PC-3 (cell line): ENCODE data around the gene CENPT. TPM values are rescaled to one million over a fixed set of nuclear protein-coding genes. Genes with fewer than 3 reads are reported as not detected.

Experiments
- ATAC-seq: fragments of 200-7000 bp; cut with Tn5 transposase; 2 replicates; pipeline ENCODE4 v1.9.1; 2020; ENCODE audit warnings: mild to moderate bottlenecking, moderate library complexity
- BruUV-seq: library from RNA; stranded (reverse); fragments of 400-500 nt; replicated peaks from 2 replicates; lab custom pipeline; 2021; lab: Mats Ljungman, UMichigan
- CTCF ChIA-PET: fragments of 300-600 bp; sonication (Branson Sonifier 250); formaldehyde crosslinking; loops from one replicate; lab custom pipeline; 2022; ENCODE audit warnings: antibody characterized with exemption; lab: Charles Lee
- POLR2A ChIA-PET: fragments of 300-600 bp; sonication (Branson Sonifier 250); formaldehyde crosslinking; loops from one replicate; lab custom pipeline; 2022; ENCODE audit warnings: antibody characterized with exemption; ENCODE audit not compliant: unreplicated experiment; lab: Charles Lee
- DNase-seq: peaks from one replicate; pipeline ENCODE4 v3.0.0-alpha.2; 2015
- H2AFZ ChIP-seq: fragments of 300-600 bp; sonication (generic); 2 replicates; pipeline ENCODE4 v1.6.0; 2016; ENCODE audit warnings: antibody characterized with exemption, low read length
- H3F3A ChIP-seq: fragments of 300-600 bp; sonication (generic); one replicate; pipeline ENCODE4 v1.6.0; 2017; ENCODE audit warnings: antibody characterized with exemption, low read length, control low read depth, mild to moderate bottlenecking; ENCODE audit not compliant: unreplicated experiment
- H3K27ac ChIP-seq: fragments of 300-600 bp; sonication (generic); 2 replicates; pipeline ENCODE4 v1.5.1; 2016; ENCODE audit warnings: mild to moderate bottlenecking, low read length
- H3K27me3 ChIP-seq: fragments of 300-600 bp; sonication (generic); 2 replicates; pipeline ENCODE4 v1.6.1; 2016; ENCODE audit warnings: low read length, mixed read lengths
- H3K36me3 ChIP-seq: fragments of 300-600 bp; sonication (generic); 2 replicates; pipeline ENCODE4 v1.6.1; 2016; ENCODE audit warnings: low read depth, mixed run types, low read length, mixed read lengths
- H3K4me1 ChIP-seq: fragments of 300-600 bp; sonication (generic); 2 replicates; pipeline ENCODE4 v1.5.1; 2016; ENCODE audit warnings: low read length; ENCODE audit not compliant: insufficient read depth
- H3K4me2 ChIP-seq: fragments of 300-600 bp; sonication (generic); 2 replicates; pipeline ENCODE4 v1.6.0; 2016; ENCODE audit warnings: low read length
- H3K4me3 ChIP-seq: fragments of 300-600 bp; sonication (generic); 2 replicates; pipeline ENCODE4 v1.5.1; 2016; ENCODE audit warnings: mild to moderate bottlenecking, low read length, mixed read lengths
- H3K79me2 ChIP-seq: fragments of 300-600 bp; sonication (generic); 2 replicates; pipeline ENCODE4 v1.6.1; 2017; ENCODE audit warnings: low read length, mixed read lengths
- H3K9ac ChIP-seq: fragments of 300-600 bp; sonication (generic); 2 replicates; pipeline ENCODE4 v1.6.0; 2016; ENCODE audit warnings: mild to moderate bottlenecking, low read length
- H3K9me2 ChIP-seq: fragments of 300-600 bp; sonication (generic); replicated peaks from 2 replicates; pipeline ENCODE4 v1.6.1; 2016; ENCODE audit warnings: mixed run types, low read length, mixed read lengths
- H3K9me3 ChIP-seq: fragments of 300-600 bp; sonication (generic); 2 replicates; pipeline ENCODE4 v1.6.1; 2016; ENCODE audit warnings: low read length, mixed read lengths
- H4K20me1 ChIP-seq: fragments of 300-600 bp; sonication (generic); 2 replicates; pipeline ENCODE4 v1.6.1; 2016; ENCODE audit warnings: low read length, mixed read lengths
- EZH2 ChIP-seq: fragments of 300-600 bp; sonication (generic); IDR thresholded peaks from one replicate; pipeline ENCODE4 v1.6.1; 2017; ENCODE audit warnings: antibody characterized with exemption, mild to moderate bottlenecking, low read length; ENCODE audit not compliant: unreplicated experiment
- EZH2phosphoT487 ChIP-seq: fragments of 300-600 bp; sonication (generic); IDR thresholded peaks from 2 replicates; pipeline ENCODE4 v1.6.1; 2018; ENCODE audit warnings: mild to moderate bottlenecking, antibody characterized with exemption, low read length, borderline replicate concordance
- intact Hi-C: fragments of 100-400 bp; cut with micrococcal nuclease; formaldehyde crosslinking; loops from 2 replicates; pipeline ENCODE4 v1.9.0; 2023
- total RNA-seq: library from RNA; depleted of rRNA; stranded (reverse); fragments of >200 nt; gene quantifications from 2 replicates; pipeline ENCODE4 v1.2.3, GENCODE V29; 2014; rRNA removed
- TF ChIP-seq, protein P1 (sequence below): fragments of 300-600 bp; sonication (generic); conservative IDR thresholded peaks from 2 replicates; pipeline ENCODE4 v1.5.1; 2017; ENCODE audit warnings: antibody characterized with exemption, low read depth, mild to moderate bottlenecking, low read length

The CENPT gene
- total RNA-seq, 1 experiment from 2014 or later: 35.1 TPM

DNA sequence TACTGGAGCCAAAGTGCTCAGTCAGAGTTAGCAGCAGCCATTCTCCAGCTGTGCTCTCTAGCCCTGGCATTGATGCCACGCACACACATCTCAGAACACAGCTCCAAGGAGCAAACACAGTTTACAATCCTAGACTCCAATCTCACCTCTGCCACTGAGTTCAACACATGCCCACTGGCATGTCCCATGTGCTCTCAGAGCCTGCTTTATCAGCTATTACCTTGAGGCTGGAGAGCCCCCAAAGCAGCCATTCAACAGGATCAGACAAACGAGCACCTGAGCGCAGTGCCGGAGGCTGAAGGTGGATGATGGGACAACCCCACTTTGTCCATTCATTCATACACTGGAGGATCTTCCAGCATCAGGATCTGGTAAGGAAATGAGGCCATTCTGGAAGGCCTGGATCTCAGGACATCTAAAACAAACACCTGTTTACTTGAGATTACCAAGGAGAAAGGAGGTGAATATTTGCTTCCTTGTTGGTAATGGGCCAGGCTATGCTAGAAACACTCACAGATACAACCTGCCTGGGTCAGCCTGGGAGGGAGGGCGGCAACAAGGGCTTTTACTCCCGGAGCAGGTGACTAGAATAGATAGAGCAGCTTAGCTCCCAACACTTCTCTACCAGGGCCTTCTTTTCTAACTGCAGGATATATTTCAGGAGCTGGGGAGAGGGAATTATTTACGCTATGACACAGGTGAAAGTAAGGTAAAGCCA lies 66.5 kb downstream of the CENPT start:
- Histone ChIP-seq H4K20me1 (no peaks in the 10 kb centered on the region), H3K9me3 (no peaks in the 10 kb centered on the region), H3K4me1 (no peaks in the 10 kb centered on the region), H3K9ac (no peak overlapping the region), H2AFZ (no peak overlapping the region), H3K27ac (no peak overlapping the region), H3F3A (no peaks in the 10 kb centered on the region), H3K36me3 (no peaks in the 10 kb centered on the region), H3K9me2 (no peaks in the 10 kb centered on the region), H3K27me3 (no peaks in the 10 kb centered on the region), H3K79me2 (peaks cover 2% of the 10 kb centered on the region; the same call in 1 of the 2 replicates), H3K4me2 (no peak overlapping the region), H3K4me3 (no peak overlapping the region)
- no peak for TF ChIP-seq EZH2
- TF ChIP-seq, protein P1, sequence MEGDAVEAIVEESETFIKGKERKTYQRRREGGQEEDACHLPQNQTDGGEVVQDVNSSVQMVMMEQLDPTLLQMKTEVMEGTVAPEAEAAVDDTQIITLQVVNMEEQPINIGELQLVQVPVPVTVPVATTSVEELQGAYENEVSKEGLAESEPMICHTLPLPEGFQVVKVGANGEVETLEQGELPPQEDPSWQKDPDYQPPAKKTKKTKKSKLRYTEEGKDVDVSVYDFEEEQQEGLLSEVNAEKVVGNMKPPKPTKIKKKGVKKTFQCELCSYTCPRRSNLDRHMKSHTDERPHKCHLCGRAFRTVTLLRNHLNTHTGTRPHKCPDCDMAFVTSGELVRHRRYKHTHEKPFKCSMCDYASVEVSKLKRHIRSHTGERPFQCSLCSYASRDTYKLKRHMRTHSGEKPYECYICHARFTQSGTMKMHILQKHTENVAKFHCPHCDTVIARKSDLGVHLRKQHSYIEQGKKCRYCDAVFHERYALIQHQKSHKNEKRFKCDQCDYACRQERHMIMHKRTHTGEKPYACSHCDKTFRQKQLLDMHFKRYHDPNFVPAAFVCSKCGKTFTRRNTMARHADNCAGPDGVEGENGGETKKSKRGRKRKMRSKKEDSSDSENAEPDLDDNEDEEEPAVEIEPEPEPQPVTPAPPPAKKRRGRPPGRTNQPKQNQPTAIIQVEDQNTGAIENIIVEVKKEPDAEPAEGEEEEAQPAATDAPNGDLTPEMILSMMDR: no peak
- no peak for TF ChIP-seq EZH2phosphoT487
- CTCF ChIA-PET: no interaction called here
- DNase-seq: no peak
- POLR2A ChIA-PET: no interaction called here
- intact Hi-C loops: no loop called here
- no TSS peak for BruUV-seq
- ATAC-seq: no peak

GRCh38 chr16:67779256-67780014 lies 68.1 kb downstream of the CENPT start:
- ATAC-seq (no peak), DNase-seq (no peak)
- no TSS peak for BruUV-seq
- Histone ChIP-seq H3K27me3 (no peaks in the 10 kb centered on the region), H3K27ac (no peak overlapping the region), H3K36me3 (no peaks in the 10 kb centered on the region), H3K79me2 (peaks cover 6% of the 10 kb centered on the region; the same call in 1 of the 2 replicates), H3K4me2 (no peak overlapping the region), H3K9ac (no peak overlapping the region), H3K9me3 (no peaks in the 10 kb centered on the region), H2AFZ (no peak overlapping the region), H3F3A (no peaks in the 10 kb centered on the region), H3K4me1 (no peaks in the 10 kb centered on the region), H3K9me2 (no peaks in the 10 kb centered on the region), H3K4me3 (no peak overlapping the region), H4K20me1 (no peaks in the 10 kb centered on the region)
- intact Hi-C loops: no loop called here
- ChIA-PET POLR2A (no interaction called here), CTCF (no interaction called here)
- TF ChIP-seq EZH2: no peak

Other genes with a start within 250 kb of the CENPT start
- 0.33 and 0.40 TPM in 2 replicates for gene CARMIL2, start 202.5 kb downstream of the CENPT start, total RNA-seq
- 26.3 and 31.7 TPM in 2 replicates for gene ACD, start 187.4 kb downstream of the CENPT start, total RNA-seq
- 15.1 and 16.4 TPM in 2 replicates for gene PARD6A, start 186.7 kb downstream of the CENPT start, total RNA-seq
- gene ENKD1, start 180.9 kb downstream of the CENPT start, total RNA-seq: 12.0 and 19.4 TPM in 2 replicates
- gene C16orf86, start 180.9 kb downstream of the CENPT start, total RNA-seq: not detected in 2 replicates
- gene GFOD2, start 128.4 kb downstream of the CENPT start, total RNA-seq: 21.8 and 22.2 TPM in 2 replicates
- 5.5 and 7.7 TPM in 2 replicates for gene RANBP10, start 41.1 kb downstream of the CENPT start, total RNA-seq
- 0.44 and 0.86 TPM in 2 replicates for gene TSNAXIP1, start 40.8 kb downstream of the CENPT start, total RNA-seq
- gene THAP11, start 5.4 kb downstream of the CENPT start, total RNA-seq: 39.1 and 39.8 TPM in 2 replicates
- gene NUTF2, start 760 bp downstream of the CENPT start, total RNA-seq: 98.5 and 167 TPM in 2 replicates
- gene EDC4, start 25.4 kb upstream of the CENPT start, total RNA-seq: 58.9 and 94.7 TPM in 2 replicates
- not detected in 2 replicates for gene NRN1L, start 37.2 kb upstream of the CENPT start, total RNA-seq
- gene PSKH1, start 45.6 kb upstream of the CENPT start, total RNA-seq: 6.6 and 8.3 TPM in 2 replicates
- 0.98 and 1.6 TPM in 2 replicates for gene CTRL, start 84.2 kb upstream of the CENPT start, total RNA-seq
- gene PSMB10, start 89.2 kb upstream of the CENPT start, total RNA-seq: 51.3 and 52.0 TPM in 2 replicates
- gene LCAT, start 96.4 kb upstream of the CENPT start, total RNA-seq: 3.2 and 4.6 TPM in 2 replicates
- gene SLC12A4, start 120.9 kb upstream of the CENPT start, total RNA-seq: 29.3 and 33.2 TPM in 2 replicates
- gene DPEP3, start 132.8 kb upstream of the CENPT start, total RNA-seq: not detected in 2 replicates
- gene DPEP2, start 151.8 kb upstream of the CENPT start, total RNA-seq: not detected in 2 replicates
- gene DPEP2NB, start 168.2 kb upstream of the CENPT start, total RNA-seq: not detected in 2 replicates
- 13.4 and 16.6 TPM in 2 replicates for gene DDX28, start 175.5 kb upstream of the CENPT start, total RNA-seq
- 19.9 and 21.4 TPM in 2 replicates for gene DUS2, start 175.6 kb upstream of the CENPT start, total RNA-seq
- 12.1 and 14.5 TPM in 2 replicates for gene NFATC3, start 237.7 kb upstream of the CENPT start, total RNA-seq